A673 (cell line): Measurements from ENCODE around the gene HS3ST4. TPM values are rescaled to one million over a fixed set of nuclear protein-coding genes. Genes with fewer than 3 reads are reported as not detected.

ENCODE experiments used
- BruUV-seq: library from RNA; stranded (reverse); fragments of 400-500 nt; replicated peaks from 2 replicates; lab custom pipeline; 2021; lab: Mats Ljungman, UMichigan
- CTCF ChIA-PET: fragments of 300-600 bp; sonication (Branson Sonifier 250); formaldehyde crosslinking; loops from one replicate; lab custom pipeline; 2022; ENCODE audit warnings: antibody characterized with exemption; lab: Charles Lee
- POLR2A ChIA-PET: fragments of 300-600 bp; sonication (Branson Sonifier 250); formaldehyde crosslinking; loops from one replicate; lab custom pipeline; 2022; ENCODE audit warnings: antibody characterized with exemption; ENCODE audit not compliant: low non-redundant PET; lab: Charles Lee
- DNase-seq: peaks from one replicate; pipeline ENCODE4 v3.0.0-alpha.2; 2015; ENCODE audit warnings: low spot score
- H3K27ac ChIP-seq: fragments of 200-600 bp; sonication (generic); 2 replicates; pipeline ENCODE4 v1.5.1; 2016; ENCODE audit warnings: mixed run types, low read depth, mild to moderate bottlenecking, mixed read lengths, antibody characterized with exemption, low read length; ENCODE audit not compliant: poor library complexity, severe bottlenecking
- H3K27me3 ChIP-seq: fragments of 200-600 bp; sonication (generic); replicated peaks from 2 replicates; pipeline ENCODE4 v1.6.1; 2017; ENCODE audit warnings: mixed run types, low read depth, mild to moderate bottlenecking, mixed read lengths, antibody characterized with exemption, low read length; ENCODE audit not compliant: insufficient read depth, poor library complexity
- H3K36me3 ChIP-seq: fragments of 200-600 bp; sonication (generic); 2 replicates; pipeline ENCODE4 v1.6.1; 2016; ENCODE audit warnings: mixed run types, mild to moderate bottlenecking, mixed read lengths, antibody characterized with exemption, low read length; ENCODE audit not compliant: insufficient read depth, poor library complexity, severe bottlenecking
- H3K4me1 ChIP-seq: fragments of 200-600 bp; sonication (generic); 2 replicates; pipeline ENCODE4 v1.6.1; 2017; ENCODE audit warnings: mixed run types, mild to moderate bottlenecking, mixed read lengths, antibody characterized with exemption, low read length; ENCODE audit not compliant: insufficient read depth, poor library complexity, severe bottlenecking
- H3K4me3 ChIP-seq: fragments of 200-600 bp; sonication (generic); 2 replicates; pipeline ENCODE4 v1.5.1; 2016; ENCODE audit warnings: low read depth, mixed run types, mild to moderate bottlenecking, mixed read lengths, low read length; ENCODE audit not compliant: poor library complexity, severe bottlenecking
- H3K9me3 ChIP-seq: fragments of 200-600 bp; sonication (generic); 2 replicates; pipeline ENCODE4 v1.6.1; 2016; ENCODE audit warnings: mixed run types, low read depth, mild to moderate bottlenecking, mixed read lengths, antibody characterized with exemption, low read length; ENCODE audit not compliant: poor library complexity, severe bottlenecking
- EZH2 ChIP-seq: fragments of 200-600 bp; sonication (generic); IDR thresholded peaks from 2 replicates; pipeline ENCODE4 v1.6.1; 2017; ENCODE audit warnings: borderline replicate concordance, low read depth, mild to moderate bottlenecking, mixed read lengths, antibody characterized with exemption, low read length; ENCODE audit not compliant: poor library complexity, severe bottlenecking
- intact Hi-C: fragments of 100-400 bp; cut with micrococcal nuclease; formaldehyde crosslinking; loops from one replicate; pipeline ENCODE4 v1.10.0; 2022; ENCODE audit not compliant: unreplicated experiment
- total RNA-seq: library from RNA; stranded (reverse); gene quantifications from 2 replicates; pipeline ENCODE4 v1.2.3, GENCODE V29; 2021
- TF ChIP-seq, protein P1 (sequence below): fragments of 300-800, 200-600 bp; sonication (generic); conservative IDR thresholded peaks from 2 replicates; pipeline ENCODE4 v1.5.1; 2017; ENCODE audit warnings: low read depth, mild to moderate bottlenecking, antibody characterized with exemption, low read length, moderate library complexity, mixed read lengths

Gene HS3ST4
- total RNA-seq, 1 experiment from 2014 or later, result 33.5 TPM

DNA sequence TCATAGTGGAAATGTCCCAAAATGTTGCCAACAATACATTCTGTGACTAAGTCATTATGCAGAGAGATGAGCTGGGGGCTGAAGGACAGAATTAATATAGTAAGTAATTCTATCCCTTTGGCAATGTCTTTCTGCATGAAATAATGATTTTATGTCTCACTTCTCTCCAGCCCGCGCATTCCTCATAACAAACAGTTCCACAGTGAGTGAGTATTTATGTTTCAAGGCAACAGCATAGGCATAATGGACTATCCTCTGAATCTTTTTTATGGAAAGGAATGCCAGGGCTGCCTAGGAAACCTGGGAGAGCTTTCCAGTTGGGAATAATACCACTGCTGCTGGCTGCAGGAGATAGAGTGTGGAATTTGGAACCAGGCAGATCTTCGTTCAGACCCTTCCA is 477.7 kb downstream of the HS3ST4 start:
- Histone ChIP-seq H3K4me1 (no peaks in the 10 kb centered on the region), H3K9me3 (no peaks in the 10 kb centered on the region), H3K27me3 (no peaks in the 10 kb centered on the region), H3K36me3 (no peaks in the 10 kb centered on the region), H3K27ac (no peak overlapping the region), H3K4me3 (no peak overlapping the region)
- no peak for TF ChIP-seq EZH2
- TF ChIP-seq, protein P1, sequence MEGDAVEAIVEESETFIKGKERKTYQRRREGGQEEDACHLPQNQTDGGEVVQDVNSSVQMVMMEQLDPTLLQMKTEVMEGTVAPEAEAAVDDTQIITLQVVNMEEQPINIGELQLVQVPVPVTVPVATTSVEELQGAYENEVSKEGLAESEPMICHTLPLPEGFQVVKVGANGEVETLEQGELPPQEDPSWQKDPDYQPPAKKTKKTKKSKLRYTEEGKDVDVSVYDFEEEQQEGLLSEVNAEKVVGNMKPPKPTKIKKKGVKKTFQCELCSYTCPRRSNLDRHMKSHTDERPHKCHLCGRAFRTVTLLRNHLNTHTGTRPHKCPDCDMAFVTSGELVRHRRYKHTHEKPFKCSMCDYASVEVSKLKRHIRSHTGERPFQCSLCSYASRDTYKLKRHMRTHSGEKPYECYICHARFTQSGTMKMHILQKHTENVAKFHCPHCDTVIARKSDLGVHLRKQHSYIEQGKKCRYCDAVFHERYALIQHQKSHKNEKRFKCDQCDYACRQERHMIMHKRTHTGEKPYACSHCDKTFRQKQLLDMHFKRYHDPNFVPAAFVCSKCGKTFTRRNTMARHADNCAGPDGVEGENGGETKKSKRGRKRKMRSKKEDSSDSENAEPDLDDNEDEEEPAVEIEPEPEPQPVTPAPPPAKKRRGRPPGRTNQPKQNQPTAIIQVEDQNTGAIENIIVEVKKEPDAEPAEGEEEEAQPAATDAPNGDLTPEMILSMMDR, result no peak
- intact Hi-C loops, result no loop called here
- ChIA-PET POLR2A (no interaction called here), CTCF (no interaction called here)
- DNase-seq, result no peak
- BruUV-seq, result no TSS peak

DNA sequence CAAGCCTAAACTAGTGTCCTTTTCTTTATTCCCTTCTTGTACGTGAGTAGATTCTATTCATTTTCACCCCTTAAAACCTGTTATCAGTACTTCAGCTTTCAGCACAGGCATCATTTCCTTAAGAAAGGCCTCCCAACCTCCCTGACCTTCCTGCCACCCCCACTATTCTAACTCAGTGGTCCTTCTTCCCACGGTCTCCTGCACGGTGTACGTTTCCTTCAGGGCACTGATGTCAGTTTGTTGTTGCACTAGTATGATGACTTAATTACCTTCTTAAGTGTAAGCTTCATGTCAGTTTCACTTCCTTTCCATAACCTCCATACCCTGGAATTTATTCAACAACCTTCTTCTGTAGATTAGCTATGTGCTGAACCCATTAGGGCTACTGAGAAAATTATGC is 484.2 kb downstream of the HS3ST4 start:
- BruUV-seq, result no TSS peak
- peak; percentile 7 for DNase-seq
- Histone ChIP-seq H3K9me3 (no peaks in the 10 kb centered on the region), H3K4me3 (no peak overlapping the region), H3K27ac (no peak overlapping the region), H3K4me1 (peaks cover 10% of the 10 kb centered on the region), H3K36me3 (no peaks in the 10 kb centered on the region), H3K27me3 (no peaks in the 10 kb centered on the region)
- ChIA-PET CTCF (no interaction called here), POLR2A (no interaction called here)
- intact Hi-C loops, result no loop called here
- TF ChIP-seq, protein P1, result no peak
- TF ChIP-seq EZH2, result no peak

- DNase-seq, result no peak
- no peaks in the 10 kb centered on the region for H3K36me3 ChIP-seq
- no peaks in the 10 kb centered on the region for H3K27me3 ChIP-seq
- intact Hi-C loops, result no loop called here
- no peak overlapping the region for H3K27ac ChIP-seq
- H3K4me3 ChIP-seq, result no peak overlapping the region
- BruUV-seq, result no TSS peak
- H3K9me3 ChIP-seq, result no peaks in the 10 kb centered on the region
- TF ChIP-seq, protein P1, result no peak
- TF ChIP-seq EZH2, result no peak
- CTCF ChIA-PET, result no interaction called here
- POLR2A ChIA-PET, result no interaction called here
- H3K4me1 ChIP-seq, result peaks cover 10% of the 10 kb centered on the region
Measured at GRCh38 chr16:26177438-26177837, 485.7 kb downstream of the HS3ST4 start.
